ENCODE results near the gene ALDH1L1. TPM values are rescaled to one million over a fixed set of nuclear protein-coding genes. Genes with fewer than 3 reads are reported as not detected.

The ALDH1L1 gene
- total and polyA plus RNA-seq, 7 donors: 12.9 to 121 (median 40.1) TPM

DNA sequence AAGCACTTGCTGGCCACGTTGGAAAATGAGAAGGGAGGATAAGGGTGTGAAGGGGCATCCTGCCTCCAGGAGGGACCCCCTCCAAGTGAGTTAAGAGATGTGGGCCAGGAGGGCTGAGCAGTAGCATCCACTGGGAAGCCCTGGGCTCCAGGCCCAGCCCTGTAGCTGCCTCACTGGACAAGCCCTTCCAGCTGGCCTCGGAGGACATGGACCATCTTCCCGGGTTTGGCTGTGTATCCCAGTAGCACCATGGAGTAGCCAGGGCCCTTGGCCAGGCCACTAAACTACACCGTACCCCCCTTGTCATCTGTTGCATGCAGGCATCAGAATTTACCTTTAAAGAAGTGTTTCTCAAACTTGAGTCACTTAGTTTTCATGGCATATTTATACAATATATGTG lies 29.4 kb upstream of the ALDH1L1 start:
- DNase-seq: no peak
- H3K36me3 ChIP-seq (ENCODE audit: insufficient read depth in 1 of 2, low read depth in 1 of 2): no peaks in the 10 kb centered on the region
- intact Hi-C loops (cut with DNase I): loop anchor here in 1 of 2 donors (5.0 kb wide), 1 partner anchor 77 kb away; no protein-coding TSS in a partner anchor
- no peaks in the 10 kb centered on the region for H3K9me3 ChIP-seq
- no peak overlapping the region for H3K4me3 ChIP-seq
- WGBS, 3 donors: 30 to 42% (median 40%) methylated on average over 4 of the region's 4 CpGs
- H3K4me1 ChIP-seq: peaks cover 18% of the 10 kb centered on the region
- ATAC-seq: no peak
- H3K27ac ChIP-seq: no peak overlapping the region
- H3K27me3 ChIP-seq (ENCODE audit: insufficient read depth in 3 of 3, low read length in 2 of 3): no peaks in the 10 kb centered on the region
- TF ChIP-seq, protein P1, sequence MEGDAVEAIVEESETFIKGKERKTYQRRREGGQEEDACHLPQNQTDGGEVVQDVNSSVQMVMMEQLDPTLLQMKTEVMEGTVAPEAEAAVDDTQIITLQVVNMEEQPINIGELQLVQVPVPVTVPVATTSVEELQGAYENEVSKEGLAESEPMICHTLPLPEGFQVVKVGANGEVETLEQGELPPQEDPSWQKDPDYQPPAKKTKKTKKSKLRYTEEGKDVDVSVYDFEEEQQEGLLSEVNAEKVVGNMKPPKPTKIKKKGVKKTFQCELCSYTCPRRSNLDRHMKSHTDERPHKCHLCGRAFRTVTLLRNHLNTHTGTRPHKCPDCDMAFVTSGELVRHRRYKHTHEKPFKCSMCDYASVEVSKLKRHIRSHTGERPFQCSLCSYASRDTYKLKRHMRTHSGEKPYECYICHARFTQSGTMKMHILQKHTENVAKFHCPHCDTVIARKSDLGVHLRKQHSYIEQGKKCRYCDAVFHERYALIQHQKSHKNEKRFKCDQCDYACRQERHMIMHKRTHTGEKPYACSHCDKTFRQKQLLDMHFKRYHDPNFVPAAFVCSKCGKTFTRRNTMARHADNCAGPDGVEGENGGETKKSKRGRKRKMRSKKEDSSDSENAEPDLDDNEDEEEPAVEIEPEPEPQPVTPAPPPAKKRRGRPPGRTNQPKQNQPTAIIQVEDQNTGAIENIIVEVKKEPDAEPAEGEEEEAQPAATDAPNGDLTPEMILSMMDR (IDR thresholded peaks at IDR 0.05): no peak

DNA sequence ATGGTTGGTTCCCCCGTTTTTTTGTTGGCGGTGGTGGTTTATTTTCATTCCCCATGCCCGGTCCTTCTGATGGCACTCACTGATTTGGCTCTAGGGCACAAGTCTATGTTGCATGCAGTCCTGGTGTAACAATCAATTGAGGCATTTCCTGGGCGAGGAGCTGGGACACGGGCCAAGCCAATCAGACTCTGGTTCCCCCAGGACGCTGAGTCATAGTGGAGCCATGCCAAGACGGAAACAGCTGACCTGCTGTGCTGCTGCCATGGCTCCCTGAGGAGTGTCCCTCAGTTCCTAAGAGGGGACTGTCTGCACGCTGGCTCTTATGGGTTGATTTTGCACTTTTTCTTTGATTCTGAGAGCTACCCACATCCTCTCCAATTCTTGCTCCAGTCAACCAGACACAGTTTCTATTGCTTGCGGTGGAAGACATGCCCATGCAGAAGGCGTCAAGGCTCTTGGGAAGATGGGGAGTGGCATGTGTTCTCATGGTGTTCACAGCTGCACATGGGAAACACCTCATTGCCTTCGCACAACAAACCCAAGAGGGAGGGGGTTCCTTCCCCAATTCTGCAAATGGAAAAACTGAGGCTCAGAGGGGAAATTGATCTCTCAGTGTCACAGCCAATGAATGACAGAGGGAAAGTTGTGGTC lies 28.3 kb upstream of the ALDH1L1 start:
- H3K27me3 ChIP-seq (ENCODE audit: insufficient read depth in 3 of 3, low read length in 2 of 3): no peaks in the 10 kb centered on the region
- H3K4me3 ChIP-seq: no peak overlapping the region
- DNase-seq (peak; percentile 84 to 95), ATAC-seq (peak; percentile 67 to 79 (median 78))
- H3K9me3 ChIP-seq: no peaks in the 10 kb centered on the region
- no peaks in the 10 kb centered on the region for H3K36me3 ChIP-seq (ENCODE audit: insufficient read depth in 1 of 2, low read depth in 1 of 2)
- TF ChIP-seq, protein P1 (IDR thresholded peaks at IDR 0.05): no peak
- H3K27ac ChIP-seq: peak overlapping the region; percentile 37
- peaks cover 14% of the 10 kb centered on the region for H3K4me1 ChIP-seq
- 17 to 40% (median 30%) methylated on average over 11 of the region's 11 CpGs for WGBS, 3 donors
- intact Hi-C loops (cut with DNase I): no loop called here

DNA sequence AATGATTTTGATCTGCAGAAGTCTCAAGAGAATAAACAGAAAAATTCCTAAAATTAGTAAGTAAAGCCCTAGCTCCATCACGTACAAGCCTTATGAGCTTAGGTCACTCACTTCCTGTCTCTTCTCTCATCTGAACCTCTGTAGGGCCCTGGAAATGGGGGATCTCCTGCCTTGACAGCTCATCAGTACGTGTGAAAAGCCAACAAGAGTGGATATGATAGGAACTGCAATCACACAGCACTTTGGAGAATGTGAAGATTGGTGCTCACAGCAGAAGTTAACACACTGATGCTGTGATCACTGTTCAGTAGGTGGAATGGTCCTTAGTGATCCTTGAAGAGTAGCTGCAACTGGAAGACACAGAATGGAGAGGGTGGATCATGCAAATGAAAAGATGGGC lies 27.8 kb upstream of the ALDH1L1 start:
- no peak for DNase-seq
- Histone ChIP-seq H3K36me3 (ENCODE audit: insufficient read depth in 1 of 2, low read depth in 1 of 2) (no peaks in the 10 kb centered on the region), H3K9me3 (no peaks in the 10 kb centered on the region), H3K27ac (peak overlapping the region; percentile 37), H3K4me3 (no peak overlapping the region), H3K27me3 (ENCODE audit: insufficient read depth in 3 of 3, low read length in 2 of 3) (no peaks in the 10 kb centered on the region), H3K4me1 (peaks cover 9% of the 10 kb centered on the region)
- 59 to 62% (median 62%) methylated on average over 2 of the region's 2 CpGs for WGBS, 3 donors
- ATAC-seq: peak in 1 of 4 donors; percentile 1
- TF ChIP-seq, protein P1 (IDR thresholded peaks at IDR 0.05): no peak
- intact Hi-C loops (cut with DNase I): no loop called here

DNA sequence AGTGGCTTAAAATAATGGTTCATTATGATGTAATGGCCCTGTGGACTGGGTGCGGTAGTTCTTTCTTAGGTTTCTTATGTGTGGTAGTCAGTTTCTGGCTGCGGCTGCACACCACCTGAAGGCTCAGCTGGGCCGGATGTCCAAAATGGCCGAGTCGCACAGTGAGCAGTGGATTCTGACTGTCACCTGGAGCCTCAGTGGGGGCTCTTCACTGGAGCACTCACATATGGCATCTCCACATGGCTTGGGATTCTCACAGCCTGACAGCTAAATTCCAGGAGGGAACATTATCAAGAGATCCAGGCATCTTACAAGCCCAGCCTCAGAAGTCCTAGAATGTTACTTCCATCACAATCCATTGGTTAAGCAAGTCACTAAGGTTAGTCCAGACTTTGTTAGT lies 26.8 kb upstream of the ALDH1L1 start:
- no peak overlapping the region for H3K4me3 ChIP-seq
- ATAC-seq (no peak), DNase-seq (no peak)
- TF ChIP-seq, protein P1 (IDR thresholded peaks at IDR 0.05): no peak
- intact Hi-C loops (cut with DNase I): no loop called here
- WGBS, 3 donors: 93 to 100% (median 97%) methylated on average over 5 of the region's 5 CpGs
- H3K27ac ChIP-seq: no peak overlapping the region
- H3K27me3 ChIP-seq (ENCODE audit: insufficient read depth in 3 of 3, low read length in 2 of 3): no peaks in the 10 kb centered on the region
- peaks cover 9% of the 10 kb centered on the region for H3K4me1 ChIP-seq
- no peaks in the 10 kb centered on the region for H3K9me3 ChIP-seq
- no peaks in the 10 kb centered on the region for H3K36me3 ChIP-seq (ENCODE audit: insufficient read depth in 1 of 2, low read depth in 1 of 2)

Data from psoas muscle (tissue), 8 donors.